ENCODE results near the gene LRRC75A.

DNA sequence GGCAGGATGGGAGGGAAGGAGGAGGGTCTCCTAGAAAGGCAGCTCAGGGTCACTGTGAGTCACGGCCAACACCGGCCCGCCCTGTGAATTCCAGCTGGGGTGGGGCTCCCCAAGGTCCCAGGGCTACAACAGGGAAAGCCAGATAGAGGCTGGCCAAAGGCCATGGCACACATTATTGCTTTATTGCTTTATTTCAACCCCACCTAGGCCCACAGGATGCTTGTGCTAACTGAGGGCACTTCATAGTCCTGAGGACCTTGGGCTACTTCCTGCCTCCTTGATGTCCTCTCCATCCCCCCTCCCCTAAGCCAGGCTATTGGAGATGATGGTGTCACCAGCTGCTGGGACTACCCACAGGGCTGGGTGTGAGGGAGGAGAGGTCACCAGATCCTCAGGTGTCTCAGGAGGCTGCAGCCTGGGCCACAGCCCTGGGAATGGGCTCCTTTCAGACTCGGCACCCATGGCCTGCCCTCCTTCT lies 26.1 kb downstream of the LRRC75A start:
- TF ChIP-seq, protein P1, sequence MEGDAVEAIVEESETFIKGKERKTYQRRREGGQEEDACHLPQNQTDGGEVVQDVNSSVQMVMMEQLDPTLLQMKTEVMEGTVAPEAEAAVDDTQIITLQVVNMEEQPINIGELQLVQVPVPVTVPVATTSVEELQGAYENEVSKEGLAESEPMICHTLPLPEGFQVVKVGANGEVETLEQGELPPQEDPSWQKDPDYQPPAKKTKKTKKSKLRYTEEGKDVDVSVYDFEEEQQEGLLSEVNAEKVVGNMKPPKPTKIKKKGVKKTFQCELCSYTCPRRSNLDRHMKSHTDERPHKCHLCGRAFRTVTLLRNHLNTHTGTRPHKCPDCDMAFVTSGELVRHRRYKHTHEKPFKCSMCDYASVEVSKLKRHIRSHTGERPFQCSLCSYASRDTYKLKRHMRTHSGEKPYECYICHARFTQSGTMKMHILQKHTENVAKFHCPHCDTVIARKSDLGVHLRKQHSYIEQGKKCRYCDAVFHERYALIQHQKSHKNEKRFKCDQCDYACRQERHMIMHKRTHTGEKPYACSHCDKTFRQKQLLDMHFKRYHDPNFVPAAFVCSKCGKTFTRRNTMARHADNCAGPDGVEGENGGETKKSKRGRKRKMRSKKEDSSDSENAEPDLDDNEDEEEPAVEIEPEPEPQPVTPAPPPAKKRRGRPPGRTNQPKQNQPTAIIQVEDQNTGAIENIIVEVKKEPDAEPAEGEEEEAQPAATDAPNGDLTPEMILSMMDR (IDR thresholded peaks at IDR 0.05) = no peak
- TF ChIP-seq POLR2AphosphoS5 (IDR thresholded peaks at IDR 0.05) = no peak
